GM12872 (cell line): ENCODE measurements around the gene IFI16.

Source experiments
- CTCF ChIP-seq: IDR thresholded peaks from 3 replicates; pipeline ENCODE4 v1.5.1; 2011; ENCODE audit warnings: low read depth, mild to moderate bottlenecking, low read length, moderate library complexity; ENCODE audit not compliant: insufficient read depth

The IFI16 gene

GRCh38 chr1:159007726-159008125 lies 2.0 kb upstream of the IFI16 start:
- TF ChIP-seq CTCF: no peak

GRCh38 chr1:159008744-159009188 lies 941 bp upstream of the IFI16 start:
- TF ChIP-seq CTCF: no peak

- TF ChIP-seq CTCF: no peak
These were observed 420 bp upstream of the IFI16 start for GRCh38 chr1:159009287-159009686.

DNA sequence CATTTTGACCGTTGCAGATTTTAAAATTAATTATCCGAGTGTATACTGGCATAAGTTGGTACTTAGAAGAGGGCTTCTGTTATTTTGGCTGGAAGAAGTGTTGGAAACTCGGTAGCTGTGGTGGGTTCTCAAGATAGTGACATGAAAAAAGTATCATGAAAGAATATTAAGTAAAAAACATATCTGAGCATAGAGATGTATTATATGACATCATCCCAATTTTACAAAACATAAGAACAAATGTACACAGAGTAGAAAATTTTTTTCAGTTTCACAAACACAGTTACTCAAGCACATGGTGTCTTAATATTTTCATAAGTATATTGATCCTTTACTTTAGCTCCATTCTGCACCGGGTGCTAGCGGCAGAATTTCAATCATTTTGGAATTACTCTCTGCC lies 684 bp downstream of the IFI16 start:
- TF ChIP-seq CTCF: no peak

DNA sequence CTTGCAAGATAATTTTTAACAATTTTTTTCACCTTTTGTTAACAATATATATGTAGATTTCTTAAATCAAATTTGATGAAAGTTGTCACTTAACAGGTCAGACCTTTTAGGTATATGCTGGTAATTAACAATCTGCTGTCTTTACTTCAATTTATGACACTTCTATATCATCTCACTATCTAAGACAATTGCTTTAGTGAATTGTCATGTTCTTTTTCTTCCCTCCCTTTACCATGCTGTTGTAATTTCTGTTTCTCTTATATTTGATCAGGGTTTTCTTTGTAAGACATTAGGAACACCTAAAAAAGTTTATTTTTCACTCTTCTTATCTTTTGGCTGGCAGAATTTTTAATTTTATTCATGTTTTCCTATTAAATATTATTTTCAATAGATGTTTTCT lies 2.0 kb downstream of the IFI16 start:
- no peak for TF ChIP-seq CTCF

DNA sequence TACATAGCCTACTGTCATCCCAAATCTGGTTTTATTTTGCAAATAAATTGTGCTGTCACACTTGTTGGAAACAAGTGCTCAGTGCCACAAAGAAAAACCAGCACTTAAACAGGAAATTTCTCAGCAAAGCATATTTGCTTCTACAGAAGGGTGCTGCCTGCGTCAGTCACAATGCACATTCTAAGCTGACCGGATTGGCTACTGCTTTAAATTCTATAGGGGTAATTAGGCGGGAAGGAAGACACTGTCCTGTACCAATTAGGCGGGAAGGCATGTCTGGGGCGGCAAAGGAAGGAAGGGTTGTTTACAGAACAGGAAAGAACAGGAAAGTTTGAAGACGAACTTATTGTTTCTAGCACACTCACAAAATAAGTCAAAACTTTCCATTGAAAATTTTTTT lies 2.8 kb downstream of the IFI16 start:
- TF ChIP-seq CTCF: no peak

DNA sequence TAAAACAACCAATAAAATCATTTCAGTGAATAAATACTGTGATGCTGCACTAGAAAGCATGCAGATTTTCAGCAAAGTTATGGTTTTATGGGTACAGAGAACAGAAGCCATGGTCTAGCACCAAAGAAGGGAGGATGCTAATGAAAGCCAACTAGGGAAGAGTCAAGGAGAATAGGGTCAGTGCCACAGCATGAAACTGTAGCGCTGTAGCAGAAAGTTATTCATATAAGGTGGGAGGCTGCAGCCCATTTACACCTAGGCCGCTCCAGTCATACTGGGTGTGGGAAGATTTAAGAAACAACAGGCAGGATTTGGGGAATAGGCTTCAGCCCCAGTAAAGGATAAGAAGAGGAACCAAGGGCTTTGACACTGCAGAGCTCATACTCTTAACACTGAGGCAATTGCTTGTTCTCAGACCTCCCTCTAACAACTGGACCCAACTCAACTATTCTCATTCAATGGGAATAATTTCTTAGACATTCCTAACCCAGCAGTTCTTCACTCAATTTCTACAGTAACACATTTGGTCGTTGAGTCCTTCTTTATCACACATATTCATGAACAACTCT lies 4.4 kb downstream of the IFI16 start:
- TF ChIP-seq CTCF: no peak
